GM12875 (cell line): ENCODE measurements around the gene HPX.
"Not testable (repeated sequence)": the region's sequence is repeated elsewhere in the genome, so short reads cannot be mapped to it uniquely, and the experiment has no call there.

ENCODE experiments used
- H3K4me3 ChIP-seq: one replicate; pipeline ENCODE4 v1.5.1; 2011; ENCODE audit warnings: low read depth, low read length, control low read depth
- TF ChIP-seq, protein P1 (sequence below): IDR thresholded peaks from 2 replicates; pipeline ENCODE4 v1.5.1; 2011; ENCODE audit warnings: low read depth, mild to moderate bottlenecking, control low read depth, inconsistent platforms, low read length, moderate library complexity, borderline replicate concordance; ENCODE audit not compliant: insufficient read depth

The HPX gene

GRCh38 chr11:6400431-6401345 lies 40.1 kb downstream of the HPX start:
- TF ChIP-seq, protein P1, sequence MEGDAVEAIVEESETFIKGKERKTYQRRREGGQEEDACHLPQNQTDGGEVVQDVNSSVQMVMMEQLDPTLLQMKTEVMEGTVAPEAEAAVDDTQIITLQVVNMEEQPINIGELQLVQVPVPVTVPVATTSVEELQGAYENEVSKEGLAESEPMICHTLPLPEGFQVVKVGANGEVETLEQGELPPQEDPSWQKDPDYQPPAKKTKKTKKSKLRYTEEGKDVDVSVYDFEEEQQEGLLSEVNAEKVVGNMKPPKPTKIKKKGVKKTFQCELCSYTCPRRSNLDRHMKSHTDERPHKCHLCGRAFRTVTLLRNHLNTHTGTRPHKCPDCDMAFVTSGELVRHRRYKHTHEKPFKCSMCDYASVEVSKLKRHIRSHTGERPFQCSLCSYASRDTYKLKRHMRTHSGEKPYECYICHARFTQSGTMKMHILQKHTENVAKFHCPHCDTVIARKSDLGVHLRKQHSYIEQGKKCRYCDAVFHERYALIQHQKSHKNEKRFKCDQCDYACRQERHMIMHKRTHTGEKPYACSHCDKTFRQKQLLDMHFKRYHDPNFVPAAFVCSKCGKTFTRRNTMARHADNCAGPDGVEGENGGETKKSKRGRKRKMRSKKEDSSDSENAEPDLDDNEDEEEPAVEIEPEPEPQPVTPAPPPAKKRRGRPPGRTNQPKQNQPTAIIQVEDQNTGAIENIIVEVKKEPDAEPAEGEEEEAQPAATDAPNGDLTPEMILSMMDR = no peak
- H3K4me3 ChIP-seq = no peak overlapping the region

- TF ChIP-seq, protein P1 = no peak
- no peak overlapping the region for H3K4me3 ChIP-seq
Observed at GRCh38 chr11:6397636-6398035, 43.2 kb downstream of the HPX start.

GRCh38 chr11:6397156-6397555 lies 43.6 kb downstream of the HPX start:
- TF ChIP-seq, protein P1 = no peak
- no peak overlapping the region for H3K4me3 ChIP-seq

- H3K4me3 ChIP-seq = no peak overlapping the region
- TF ChIP-seq, protein P1 = no peak
Observed at GRCh38 chr11:6395470-6396060, 45.2 kb downstream of the HPX start.

- TF ChIP-seq, protein P1 = no peak
- H3K4me3 ChIP-seq = no peak overlapping the region
Observed at GRCh38 chr11:6393989-6394670, 46.7 kb downstream of the HPX start.

- not testable (repeated sequence) for H3K4me3 ChIP-seq
Observed at GRCh38 chr11:6392251-6392650, 48.5 kb downstream of the HPX start.

DNA sequence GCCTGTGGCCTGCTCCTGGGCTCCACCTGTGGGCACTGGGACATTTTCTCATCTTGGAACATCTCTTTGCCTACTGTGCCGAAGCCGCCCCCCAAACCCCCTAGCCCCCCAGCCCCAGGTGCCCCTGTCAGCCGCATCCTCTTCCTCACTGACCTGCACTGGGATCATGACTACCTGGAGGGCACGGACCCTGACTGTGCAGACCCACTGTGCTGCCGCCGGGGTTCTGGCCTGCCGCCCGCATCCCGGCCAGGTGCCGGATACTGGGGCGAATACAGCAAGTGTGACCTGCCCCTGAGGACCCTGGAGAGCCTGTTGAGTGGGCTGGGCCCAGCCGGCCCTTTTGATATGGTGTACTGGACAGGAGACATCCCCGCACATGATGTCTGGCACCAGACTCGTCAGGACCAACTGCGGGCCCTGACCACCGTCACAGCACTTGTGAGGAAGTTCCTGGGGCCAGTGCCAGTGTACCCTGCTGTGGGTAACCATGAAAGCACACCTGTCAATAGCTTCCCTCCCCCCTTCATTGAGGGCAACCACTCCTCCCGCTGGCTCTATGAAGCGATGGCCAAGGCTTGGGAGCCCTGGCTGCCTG lies 49.2 kb downstream of the HPX start:
- TF ChIP-seq, protein P1 = no peak
- no peak overlapping the region for H3K4me3 ChIP-seq
